HCT116 (cell line): ENCODE data around the gene BMPER. TPM values are rescaled to one million over a fixed set of nuclear protein-coding genes. Genes with fewer than 3 reads are reported as not detected.
A peak's percentile ranks its signal among the peaks of the same experiment; 100 is the strongest.

ENCODE experiments used
- ATAC-seq: fragments of 200-7000 bp; cut with Tn5 transposase; 2 replicates; pipeline ENCODE4 v1.9.1; 2020; ENCODE audit warnings: mild to moderate bottlenecking, moderate library complexity
- BruUV-seq: library from RNA; stranded (reverse); fragments of 400-500 nt; replicated peaks from 2 replicates; lab custom pipeline; 2021; lab: Mats Ljungman, UMichigan
- CTCF ChIA-PET: fragments of 300-600 bp; sonication (Branson Sonifier 250); formaldehyde crosslinking; loops from one replicate; lab custom pipeline; 2021; ENCODE audit warnings: antibody characterized with exemption; lab: Charles Lee
- POLR2A ChIA-PET: fragments of 300-600, 350-600 bp; sonication (Branson Sonifier 250); formaldehyde crosslinking; loops from one replicate; lab custom pipeline; 2021; ENCODE audit warnings: antibody characterized with exemption; lab: Charles Lee
- RAD21 ChIA-PET, 2 experiments: fragments of 300-600 bp; sonication (Branson Sonifier 250); formaldehyde crosslinking; loops; one replicate each; lab custom pipeline; 2023; ENCODE audit warnings: low total read pairs in 2 of 2; ENCODE audit not compliant: uncharacterized antibody in 2 of 2, unreplicated experiment in 2 of 2, low non-redundant PET in 1 of 2; lab: Charles Lee
- DNase-seq: peaks from one replicate; pipeline ENCODE4 v3.0.0-alpha.2; 2010; ENCODE audit warnings: low read depth, low spot score
- H2AFZ ChIP-seq: fragments of 200-600 bp; shearing (Covaris generic), sonication (generic); 2 replicates; pipeline ENCODE4 v1.6.1; 2017; ENCODE audit warnings: low read depth, mixed run types, mixed read lengths, antibody characterized with exemption, low read length; ENCODE audit not compliant: poor library complexity, severe bottlenecking
- H3K27ac ChIP-seq: 2 replicates; pipeline ENCODE4 v1.5.1; 2012; ENCODE audit warnings: low read depth, low read length
- H3K27me3 ChIP-seq: fragments of 200-600 bp; sonication (generic); 2 replicates; pipeline ENCODE4 v1.6.1; 2016; ENCODE audit warnings: mixed run types, low read length, mixed read lengths; ENCODE audit not compliant: insufficient read depth
- H3K36me3 ChIP-seq, 2 experiments: fragments of 200-500 bp in 1 of 2; fragments of 200-600 bp in 1 of 2; sonication (Bioruptor generic) in 1 of 2; sonication (generic) in 1 of 2; 2 replicates each; pipeline versions ENCODE4 v1.5.1 to v1.6.1; 2014 to 2016; ENCODE audit warnings: low read length in 2 of 2, inconsistent platforms in 1 of 2, mixed read lengths in 1 of 2, mixed run types in 1 of 2; ENCODE audit not compliant: insufficient read depth in 2 of 2, control insufficient read depth in 1 of 2
- H3K4me1 ChIP-seq, 2 experiments: fragments of 200-600 bp in 1 of 2; sonication (generic) in 1 of 2; 2 replicates each; pipeline versions ENCODE4 v1.5.1 to v1.6.1; 2012 to 2017; ENCODE audit warnings: low read length in 2 of 2, inconsistent platforms in 1 of 2, mild to moderate bottlenecking in 1 of 2, mixed read lengths in 1 of 2, mixed run types in 1 of 2, moderate library complexity in 1 of 2; ENCODE audit not compliant: insufficient read depth in 2 of 2, control insufficient read depth in 1 of 2
- H3K4me2 ChIP-seq: fragments of 200-600 bp; sonication (generic); 2 replicates; pipeline ENCODE4 v1.6.1; 2017; ENCODE audit warnings: mixed run types, low read length, mixed read lengths
- H3K4me3 ChIP-seq, 2 experiments: fragments of 200-600 bp in 1 of 2; sonication (generic) in 1 of 2; replicated peaks in 1 of 2; 2 replicates each; pipeline ENCODE4 v1.5.1; 2011 to 2016; ENCODE audit warnings: low read length in 2 of 2, control low read depth in 1 of 2, low read depth in 1 of 2, mild to moderate bottlenecking in 1 of 2, mixed read lengths in 1 of 2, mixed run types in 1 of 2
- H3K79me2 ChIP-seq: fragments of 200-600 bp; sonication (generic); 2 replicates; pipeline ENCODE4 v1.6.1; 2017; ENCODE audit warnings: mild to moderate bottlenecking, mixed run types, low read length, moderate library complexity, mixed read lengths; ENCODE audit not compliant: insufficient read depth
- H3K9ac ChIP-seq: fragments of 200-600 bp; sonication (generic); 2 replicates; pipeline ENCODE4 v1.6.1; 2016; ENCODE audit warnings: low read length, mixed read lengths
- H3K9me2 ChIP-seq: fragments of 200-600 bp; sonication (generic), shearing (Covaris generic); 2 replicates; pipeline ENCODE4 v1.6.1; 2017; ENCODE audit warnings: mixed run types, mild to moderate bottlenecking, moderate library complexity; ENCODE audit not compliant: insufficient read depth
- H3K9me3 ChIP-seq, 2 experiments: fragments of 200-500 bp in 1 of 2; fragments of 200-600 bp in 1 of 2; sonication (Bioruptor generic) in 1 of 2; sonication (generic) in 1 of 2; 2 replicates each; pipeline ENCODE4 v1.6.1; 2014 to 2017; ENCODE audit warnings: low read length in 2 of 2, mixed read lengths in 2 of 2, inconsistent platforms in 1 of 2, low read depth in 1 of 2, mild to moderate bottlenecking in 1 of 2, mixed run types in 1 of 2, moderate library complexity in 1 of 2; ENCODE audit not compliant: control insufficient read depth in 1 of 2, insufficient read depth in 1 of 2
- H4K20me1 ChIP-seq: fragments of 200-600 bp; sonication (generic), shearing (Covaris generic); 2 replicates; pipeline ENCODE4 v1.6.1; 2017; ENCODE audit warnings: mixed run types, mild to moderate bottlenecking, moderate library complexity; ENCODE audit not compliant: insufficient read depth
- CEBPB ChIP-seq: IDR thresholded peaks from 2 replicates; pipeline ENCODE4 v1.6.1; 2012; ENCODE audit warnings: low read depth
- RAD21 ChIP-seq: IDR thresholded peaks from 2 replicates; pipeline ENCODE4 v1.6.1; 2012; ENCODE audit warnings: low read depth, mild to moderate bottlenecking
- ZFX ChIP-seq: fragments of 450-650 bp; IDR thresholded peaks from 2 replicates; pipeline ENCODE4 v1.6.1; 2017
- intact Hi-C: fragments of 100-400 bp; cut with micrococcal nuclease; formaldehyde crosslinking; loops from 2 replicates; pipeline ENCODE4 v1.10.0; 2022
- total RNA-seq: library from RNA; stranded (reverse); gene quantifications from one replicate; pipeline ENCODE4 v1.2.1, GENCODE V29; 2021; ENCODE audit not compliant: unreplicated experiment
- TF ChIP-seq, protein P1 (sequence below), 3 experiments: fragments of 200-600 bp in 1 of 3; sonication (generic) in 1 of 3; IDR thresholded peaks in 2 of 3; conservative IDR thresholded peaks in 1 of 3; 2 replicates each; pipeline ENCODE4 v1.5.1; 2012 to 2017; ENCODE audit warnings: low read depth in 2 of 3, low read length in 2 of 3, antibody characterized with exemption in 1 of 3, borderline replicate concordance in 1 of 3, control low read depth in 1 of 3, mild to moderate bottlenecking in 1 of 3, mixed read lengths in 1 of 3, mixed run types in 1 of 3, moderate library complexity in 1 of 3; ENCODE audit not compliant: insufficient read depth in 1 of 3

The BMPER gene
- total RNA-seq, 1 experiment from 2014 or later, result not detected

DNA sequence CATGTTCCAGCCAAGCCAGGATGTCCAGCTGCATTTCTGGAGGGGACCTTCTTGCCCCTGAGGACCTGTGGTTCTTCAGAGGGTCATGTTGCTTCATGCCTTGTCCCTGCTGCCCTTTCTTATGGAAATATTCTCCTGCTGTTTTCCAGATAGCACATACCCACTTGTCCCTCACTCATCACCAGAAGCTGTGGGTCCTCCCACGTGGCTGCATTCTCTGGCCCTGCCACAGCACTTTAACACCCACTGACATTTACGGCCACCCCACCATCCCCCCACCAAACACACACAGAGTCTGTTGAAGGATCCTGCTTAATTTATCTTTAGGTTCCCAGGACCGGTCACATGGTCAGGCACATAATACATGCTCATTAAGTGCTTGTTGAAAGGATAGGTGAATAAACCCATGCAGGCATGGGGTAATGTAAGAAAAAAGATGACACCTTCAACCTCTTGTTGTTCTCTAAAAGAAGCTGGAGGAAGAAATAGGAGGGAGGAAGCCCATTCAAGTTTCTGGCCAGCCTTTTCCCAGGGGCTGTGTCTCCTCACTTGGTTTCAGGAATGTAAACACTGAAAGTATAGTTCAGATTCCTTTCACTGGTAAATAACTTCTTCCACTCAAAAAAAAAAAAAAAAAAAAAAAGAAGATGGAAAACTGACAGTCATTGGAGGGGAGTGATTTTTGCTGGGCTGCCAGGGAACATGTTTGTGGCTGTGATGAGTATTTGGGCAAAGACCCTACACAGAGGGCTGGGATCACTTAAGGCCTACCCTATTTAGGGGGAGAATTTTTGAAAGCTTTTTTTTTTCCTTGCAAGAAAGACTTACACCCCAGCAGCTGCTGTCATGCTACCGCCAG lies 19.8 kb upstream of the BMPER start:
- no peaks in the 10 kb centered on the region for H3K9me2 ChIP-seq
- no TSS peak for BruUV-seq
- ATAC-seq (no peak), DNase-seq (no peak)
- ChIA-PET RAD21 (no interaction called here), POLR2A (no interaction called here), CTCF (interaction anchor here (1.5 to 2.3 kb wide), 2 partner anchors 10 to 47 kb away, joined by 7 to 8 read pairs; no protein-coding TSS in a partner anchor)
- H3K9me3 ChIP-seq, result no peaks in the 10 kb centered on the region
- H2AFZ ChIP-seq, result no peak overlapping the region
- no peak overlapping the region for H3K4me2 ChIP-seq
- H3K9ac ChIP-seq, result no peak overlapping the region
- no peaks in the 10 kb centered on the region for H4K20me1 ChIP-seq
- intact Hi-C loops, result no loop called here
- no peaks in the 10 kb centered on the region for H3K27me3 ChIP-seq
- no peaks in the 10 kb centered on the region for H3K4me1 ChIP-seq
- no peak overlapping the region for H3K4me3 ChIP-seq
- TF ChIP-seq, protein P1, sequence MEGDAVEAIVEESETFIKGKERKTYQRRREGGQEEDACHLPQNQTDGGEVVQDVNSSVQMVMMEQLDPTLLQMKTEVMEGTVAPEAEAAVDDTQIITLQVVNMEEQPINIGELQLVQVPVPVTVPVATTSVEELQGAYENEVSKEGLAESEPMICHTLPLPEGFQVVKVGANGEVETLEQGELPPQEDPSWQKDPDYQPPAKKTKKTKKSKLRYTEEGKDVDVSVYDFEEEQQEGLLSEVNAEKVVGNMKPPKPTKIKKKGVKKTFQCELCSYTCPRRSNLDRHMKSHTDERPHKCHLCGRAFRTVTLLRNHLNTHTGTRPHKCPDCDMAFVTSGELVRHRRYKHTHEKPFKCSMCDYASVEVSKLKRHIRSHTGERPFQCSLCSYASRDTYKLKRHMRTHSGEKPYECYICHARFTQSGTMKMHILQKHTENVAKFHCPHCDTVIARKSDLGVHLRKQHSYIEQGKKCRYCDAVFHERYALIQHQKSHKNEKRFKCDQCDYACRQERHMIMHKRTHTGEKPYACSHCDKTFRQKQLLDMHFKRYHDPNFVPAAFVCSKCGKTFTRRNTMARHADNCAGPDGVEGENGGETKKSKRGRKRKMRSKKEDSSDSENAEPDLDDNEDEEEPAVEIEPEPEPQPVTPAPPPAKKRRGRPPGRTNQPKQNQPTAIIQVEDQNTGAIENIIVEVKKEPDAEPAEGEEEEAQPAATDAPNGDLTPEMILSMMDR (IDR thresholded peaks at IDR 0.05 in 2 of 3, conservative IDR thresholded peaks at IDR 0.05 in 1 of 3; ENCODE audit: borderline replicate concordance in 1 of 3, insufficient read depth in 1 of 3, low read depth in 2 of 3, low read length in 2 of 3), result no peak
- no peak for TF ChIP-seq CEBPB
- no peak overlapping the region for H3K27ac ChIP-seq
- no peaks in the 10 kb centered on the region for H3K36me3 ChIP-seq
- H3K79me2 ChIP-seq, result no peaks in the 10 kb centered on the region

DNA sequence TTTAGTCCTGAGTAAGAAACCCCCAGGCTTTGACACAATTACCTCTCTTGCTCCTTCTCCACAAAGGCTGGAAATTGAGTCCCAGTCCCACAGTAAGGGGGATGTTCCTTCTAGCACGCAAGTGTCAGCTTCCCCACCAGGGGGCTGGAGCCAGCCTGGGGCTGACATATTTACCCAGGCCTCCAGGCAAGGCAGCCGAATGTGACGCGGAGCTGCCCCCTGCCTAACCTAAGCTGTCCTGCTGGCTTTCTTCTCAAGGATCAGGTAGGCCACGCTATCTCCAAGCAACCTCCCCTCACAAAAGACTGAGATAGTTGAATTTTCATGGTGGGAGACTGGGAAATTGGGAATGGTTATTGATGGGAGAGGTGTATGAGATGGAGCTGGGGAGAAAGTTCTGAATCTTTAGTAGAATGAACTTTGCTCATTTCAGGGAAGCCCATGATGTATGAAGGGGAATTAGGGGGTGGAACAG lies 19.2 kb upstream of the BMPER start:
- Histone ChIP-seq H2AFZ (no peak overlapping the region), H3K27me3 (no peaks in the 10 kb centered on the region), H3K4me1 (no peaks in the 10 kb centered on the region), H3K79me2 (no peaks in the 10 kb centered on the region), H3K9ac (no peak overlapping the region), H3K9me3 (no peaks in the 10 kb centered on the region), H4K20me1 (no peaks in the 10 kb centered on the region), H3K4me2 (no peak overlapping the region), H3K36me3 (no peaks in the 10 kb centered on the region), H3K4me3 (no peak overlapping the region), H3K27ac (no peak overlapping the region), H3K9me2 (no peaks in the 10 kb centered on the region)
- ChIA-PET RAD21 (no interaction called here), POLR2A (no interaction called here), CTCF (interaction anchor here (1.5 to 2.3 kb wide), 2 partner anchors 9 to 47 kb away, joined by 7 to 8 read pairs; no protein-coding TSS in a partner anchor)
- TF ChIP-seq ZFX (no peak), RAD21 (peak; percentile 34; the same call in 1 of the 2 replicates)
- TF ChIP-seq, protein P1 (IDR thresholded peaks at IDR 0.05 in 2 of 3, conservative IDR thresholded peaks at IDR 0.05 in 1 of 3; ENCODE audit: borderline replicate concordance in 1 of 3, insufficient read depth in 1 of 3, low read depth in 2 of 3, low read length in 2 of 3), result peak; percentile 36 to 58 (median 48); a peak in 5 of 6 replicates
- ATAC-seq (peak; percentile 94), DNase-seq (no peak)
- BruUV-seq, result no TSS peak
- intact Hi-C loops, result no loop called here
